Astrocyte of the spinal cord (primary cell): ENCODE results near the gene ASH1L.

ENCODE experiments used
- DNase-seq: peaks from one replicate; pipeline ENCODE4 v3.0.0; 2011; ENCODE audit warnings: low read depth, low spot score
- H3K4me3 ChIP-seq: 2 replicates; pipeline ENCODE4 v1.5.1; 2011; ENCODE audit warnings: low read depth, mild to moderate bottlenecking, low read length, moderate library complexity
- CTCF ChIP-seq: IDR thresholded peaks from 2 replicates; pipeline ENCODE4 v1.5.1; 2012; ENCODE audit warnings: low read depth, mild to moderate bottlenecking, low read length, inconsistent platforms
- in situ Hi-C: cut with HindIII; loops from 2 replicates; pipeline ENCODE4 v1.10.0; 2017; ENCODE audit warnings: low sequenced_read_pairs

The ASH1L gene

GRCh38 chr1:155324717-155325602 lies 237.6 kb downstream of the ASH1L start:
- H3K4me3 ChIP-seq, result peak overlapping the region; percentile 76
- DNase-seq, result peak; percentile 28
- peak; percentile 63 for TF ChIP-seq CTCF
- in situ Hi-C loops, result no loop called here

- peak overlapping the region; percentile 76 for H3K4me3 ChIP-seq
- in situ Hi-C loops, result no loop called here
- no peak for TF ChIP-seq CTCF
- DNase-seq, result peak; percentile 96
Observed at GRCh38 chr1:155324037-155324716, 238.4 kb downstream of the ASH1L start.

- in situ Hi-C loops, result no loop called here
- peak; percentile 95 for DNase-seq
- no peak for TF ChIP-seq CTCF
- peak overlapping the region; percentile 76 for H3K4me3 ChIP-seq
Observed at GRCh38 chr1:155323729-155324036, 238.9 kb downstream of the ASH1L start.

GRCh38 chr1:155322953-155323728 lies 239.5 kb downstream of the ASH1L start:
- peak overlapping the region; percentile 76 for H3K4me3 ChIP-seq
- in situ Hi-C loops, result no loop called here
- peak; percentile 88 for TF ChIP-seq CTCF
- DNase-seq, result peak; percentile 94

GRCh38 chr1:155322571-155322952 lies 240.0 kb downstream of the ASH1L start:
- no peak for TF ChIP-seq CTCF
- H3K4me3 ChIP-seq, result peak overlapping the region; percentile 76
- DNase-seq, result peak; percentile 29
- in situ Hi-C loops, result no loop called here
